AG04450 (cell line): ENCODE results near the gene TOLLIP. TPM values are rescaled to one million over a fixed set of nuclear protein-coding genes. Genes with fewer than 3 reads are reported as not detected.

Experiments used
- CTCF ChIA-PET: fragments of 300-600, 350-600 bp; formaldehyde crosslinking; extraction: SDS; loops from one replicate; lab custom pipeline; 2022; ENCODE audit warnings: antibody characterized with exemption, inconsistent platforms; lab: Charles Lee
- POLR2A ChIA-PET: fragments of 350-600 bp; formaldehyde crosslinking; extraction: SDS; loops from one replicate; lab custom pipeline; 2021; ENCODE audit warnings: antibody characterized with exemption, inconsistent platforms; lab: Yijun Ruan, JAX
- DNase-seq: peaks from one replicate; pipeline ENCODE4 v3.0.0-alpha.2; 2011; ENCODE audit warnings: low read depth, low spot score
- H3K27ac ChIP-seq: one replicate; pipeline ENCODE4 v1.5.1; 2012; ENCODE audit warnings: low read depth, low read length, control low read depth
- H3K27me3 ChIP-seq: one replicate; pipeline ENCODE4 v1.6.0; 2012; ENCODE audit warnings: low read length; ENCODE audit not compliant: control insufficient read depth, insufficient read depth
- H3K4me3 ChIP-seq: 2 replicates; pipeline ENCODE4 v1.5.1; 2011; ENCODE audit warnings: mild to moderate bottlenecking, low read depth, low read length, control low read depth
- H3K9me3 ChIP-seq: 2 replicates; pipeline ENCODE4 v1.5.1; 2012; ENCODE audit warnings: low read length; ENCODE audit not compliant: control insufficient read depth, insufficient read depth
- CTCF ChIP-seq: IDR thresholded peaks from 2 replicates; pipeline ENCODE4 v1.5.1; 2011; ENCODE audit warnings: low read depth, low read length, control low read depth, inconsistent platforms
- polyA plus RNA-seq: library from polyadenylated mRNA; depleted of rRNA; stranded (reverse); fragments of >200 nt; gene quantifications from 2 replicates; pipeline ENCODE4 v1.2.3, GENCODE V29; 2011

TOLLIP gene
- polyA plus RNA-seq, 1 experiment = 24.3 TPM

GRCh38 chr11:1354125-1354938, 44.9 kb upstream of the TOLLIP start:
- Histone ChIP-seq H3K9me3 (no peaks in the 10 kb centered on the region; the same call in 1 of the 2 replicates), H3K4me3 (no peak overlapping the region), H3K27me3 (peaks cover 14% of the 10 kb centered on the region), H3K27ac (no peak overlapping the region)
- no peak for DNase-seq
- ChIA-PET POLR2A (no interaction called here), CTCF (no interaction called here)
- no peak for TF ChIP-seq CTCF

GRCh38 chr11:1353383-1354124, 44.1 kb upstream of the TOLLIP start:
- Histone ChIP-seq H3K4me3 (no peak overlapping the region), H3K9me3 (no peaks in the 10 kb centered on the region; the same call in 1 of the 2 replicates), H3K27me3 (peaks cover 16% of the 10 kb centered on the region), H3K27ac (no peak overlapping the region)
- no peak for DNase-seq
- CTCF ChIA-PET = no interaction called here
- TF ChIP-seq CTCF = no peak
- POLR2A ChIA-PET = no interaction called here

GRCh38 chr11:1352696-1353382, 43.4 kb upstream of the TOLLIP start:
- Histone ChIP-seq H3K27me3 (peaks cover 17% of the 10 kb centered on the region), H3K4me3 (no peak overlapping the region), H3K9me3 (no peaks in the 10 kb centered on the region; the same call in 1 of the 2 replicates), H3K27ac (no peak overlapping the region)
- CTCF ChIA-PET = no interaction called here
- TF ChIP-seq CTCF = no peak
- DNase-seq = no peak
- POLR2A ChIA-PET = no interaction called here

GRCh38 chr11:1351278-1351937, 42.0 kb upstream of the TOLLIP start:
- no peak overlapping the region for H3K4me3 ChIP-seq
- peaks cover 18% of the 10 kb centered on the region for H3K27me3 ChIP-seq
- ChIA-PET POLR2A (no interaction called here), CTCF (no interaction called here)
- no peak for DNase-seq
- TF ChIP-seq CTCF = no peak
- H3K9me3 ChIP-seq = no peaks in the 10 kb centered on the region; the same call in 1 of the 2 replicates
- H3K27ac ChIP-seq = no peak overlapping the region
